ENCODE measurements around the gene PANK1.

GRCh38 chr10:89664203-89664602, 19.2 kb upstream of the PANK1 start:
- TF ChIP-seq CTCF (IDR thresholded peaks at IDR 0.05; ENCODE audit: low read length) (no peak), EZH2 (optimal IDR thresholded peaks at IDR 0.05; ENCODE audit: low read depth, low read length) (no peak)
